ENCODE data around the gene EPN1. TPM values are rescaled to one million over a fixed set of nuclear protein-coding genes. Genes with fewer than 3 reads are reported as not detected.

EPN1 gene
- total RNA-seq, 2 donors from 2014 or later, result 148 to 149 TPM

DNA sequence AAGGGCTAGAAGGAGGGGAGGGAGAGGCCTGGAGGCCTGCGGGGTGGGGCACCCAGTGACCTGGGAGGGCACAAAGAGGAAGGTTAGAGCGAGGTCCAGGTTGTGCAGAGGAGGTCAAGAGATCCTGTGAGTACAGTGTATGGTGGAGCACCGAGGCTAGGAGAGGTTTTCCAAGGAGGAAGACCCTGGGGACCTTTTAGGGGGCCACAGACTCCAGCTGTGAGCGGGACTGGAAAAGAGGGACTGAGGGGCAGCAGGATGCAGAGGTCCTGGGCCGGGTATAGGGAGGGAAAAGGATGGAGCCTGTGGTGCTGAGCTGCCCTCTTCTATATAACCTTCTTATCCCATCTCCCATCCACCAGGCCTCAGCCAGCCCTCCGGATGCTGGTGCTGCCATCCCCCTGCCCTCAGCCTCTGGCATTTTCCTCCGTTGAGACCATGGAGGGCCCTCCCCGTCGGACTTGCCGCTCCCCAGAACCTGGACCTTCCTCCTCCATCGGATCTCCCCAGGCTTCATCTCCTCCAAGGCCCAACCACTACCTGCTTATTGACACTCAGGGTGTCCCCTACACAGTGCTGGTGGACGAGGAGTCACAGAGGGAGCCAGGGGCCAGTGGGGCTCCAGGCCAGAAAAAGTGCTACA is 30.7 kb upstream of the EPN1 start:
- Mint-ChIP-seq H3K4me1 (peaks cover 19% of the 10 kb centered on the region), H3K4me3 (peak overlapping the region; percentile 90), H3K27ac (peak overlapping the region; percentile 82), H3K36me3 (ENCODE audit: low read depth) (peaks cover 18% of the 10 kb centered on the region), H3K9me3 (no peaks in the 10 kb centered on the region), H3K27me3 (ENCODE audit: insufficient read depth) (no peaks in the 10 kb centered on the region)
- Histone ChIP-seq H3K4me3 (ENCODE audit: low read length) (peak overlapping the region; percentile 92), H3K27me3 (ENCODE audit: control insufficient read depth, insufficient read depth, low read length, poor library complexity, severe bottlenecking) (no peaks in the 10 kb centered on the region), H3K27ac (ENCODE audit: low read depth, low read length) (no peak overlapping the region), H3K4me1 (ENCODE audit: control insufficient read depth, insufficient read depth, low read length) (peaks cover 13% of the 10 kb centered on the region), H3K9ac (ENCODE audit: extremely low read depth, low read length, poor library complexity, severe bottlenecking) (peak overlapping the region; percentile 63), H3K36me3 (ENCODE audit: control insufficient read depth, insufficient read depth, low read length) (peaks cover 10% of the 10 kb centered on the region), H3K9me3 (ENCODE audit: control insufficient read depth, low read length) (no peaks in the 10 kb centered on the region)
- TF ChIP-seq, protein P1, sequence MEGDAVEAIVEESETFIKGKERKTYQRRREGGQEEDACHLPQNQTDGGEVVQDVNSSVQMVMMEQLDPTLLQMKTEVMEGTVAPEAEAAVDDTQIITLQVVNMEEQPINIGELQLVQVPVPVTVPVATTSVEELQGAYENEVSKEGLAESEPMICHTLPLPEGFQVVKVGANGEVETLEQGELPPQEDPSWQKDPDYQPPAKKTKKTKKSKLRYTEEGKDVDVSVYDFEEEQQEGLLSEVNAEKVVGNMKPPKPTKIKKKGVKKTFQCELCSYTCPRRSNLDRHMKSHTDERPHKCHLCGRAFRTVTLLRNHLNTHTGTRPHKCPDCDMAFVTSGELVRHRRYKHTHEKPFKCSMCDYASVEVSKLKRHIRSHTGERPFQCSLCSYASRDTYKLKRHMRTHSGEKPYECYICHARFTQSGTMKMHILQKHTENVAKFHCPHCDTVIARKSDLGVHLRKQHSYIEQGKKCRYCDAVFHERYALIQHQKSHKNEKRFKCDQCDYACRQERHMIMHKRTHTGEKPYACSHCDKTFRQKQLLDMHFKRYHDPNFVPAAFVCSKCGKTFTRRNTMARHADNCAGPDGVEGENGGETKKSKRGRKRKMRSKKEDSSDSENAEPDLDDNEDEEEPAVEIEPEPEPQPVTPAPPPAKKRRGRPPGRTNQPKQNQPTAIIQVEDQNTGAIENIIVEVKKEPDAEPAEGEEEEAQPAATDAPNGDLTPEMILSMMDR (conservative IDR thresholded peaks at IDR 0.05), result no peak
- no peak for DNase-seq
- WGBS, 2 experiments (ENCODE audit: insufficient coverage in 1 of 2, insufficient read length in 1 of 2), result 58 to 61% methylated on average over 6 to 11 of the region's 12 CpGs

DNA sequence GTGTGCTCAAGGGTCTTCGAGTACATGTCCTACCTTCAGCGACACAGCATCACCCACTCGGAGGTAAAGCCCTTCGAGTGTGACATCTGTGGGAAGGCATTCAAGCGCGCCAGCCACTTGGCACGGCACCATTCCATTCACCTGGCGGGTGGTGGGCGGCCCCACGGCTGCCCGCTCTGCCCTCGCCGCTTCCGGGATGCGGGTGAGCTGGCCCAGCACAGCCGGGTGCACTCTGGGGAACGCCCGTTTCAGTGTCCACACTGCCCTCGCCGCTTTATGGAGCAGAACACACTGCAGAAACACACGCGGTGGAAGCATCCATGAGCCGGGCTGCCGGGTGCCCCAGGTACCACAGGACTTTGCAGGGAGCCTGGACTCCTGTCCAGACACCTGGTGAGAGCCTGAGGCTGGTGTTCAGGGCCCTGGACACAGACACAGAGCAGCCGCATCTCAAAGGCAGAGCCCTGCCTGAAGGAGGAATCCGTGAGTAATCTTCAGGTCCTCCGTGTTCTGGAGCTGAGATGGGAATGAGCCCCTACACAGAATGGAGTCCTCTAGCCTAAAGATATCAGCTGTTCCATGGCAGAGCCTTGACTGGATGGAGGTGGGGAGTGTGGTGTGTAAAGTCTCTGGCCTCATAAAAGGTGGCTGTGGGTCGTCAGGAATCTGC is 30.0 kb upstream of the EPN1 start:
- no peak overlapping the region for H3K27ac ChIP-seq (ENCODE audit: low read depth, low read length)
- WGBS, 2 experiments (ENCODE audit: insufficient coverage in 1 of 2, insufficient read length in 1 of 2), result 96% methylated on average over 25 to 28 of the region's 28 CpGs
- no peak overlapping the region for H3K9ac ChIP-seq (ENCODE audit: extremely low read depth, low read length, poor library complexity, severe bottlenecking)
- no peak for DNase-seq
- no peaks in the 10 kb centered on the region for H3K9me3 Mint-ChIP-seq
- H3K9me3 ChIP-seq (ENCODE audit: control insufficient read depth, low read length), result no peaks in the 10 kb centered on the region
- no peaks in the 10 kb centered on the region for H3K27me3 ChIP-seq (ENCODE audit: control insufficient read depth, insufficient read depth, low read length, poor library complexity, severe bottlenecking)
- peaks cover 18% of the 10 kb centered on the region for H3K36me3 Mint-ChIP-seq (ENCODE audit: low read depth)
- peak overlapping the region; percentile 92 for H3K4me3 ChIP-seq (ENCODE audit: low read length)
- TF ChIP-seq, protein P1 (conservative IDR thresholded peaks at IDR 0.05), result no peak
- no peaks in the 10 kb centered on the region for H3K27me3 Mint-ChIP-seq (ENCODE audit: insufficient read depth)
- peak overlapping the region; percentile 90 for H3K4me3 Mint-ChIP-seq
- H3K27ac Mint-ChIP-seq, result no peak overlapping the region
- peaks cover 10% of the 10 kb centered on the region for H3K36me3 ChIP-seq (ENCODE audit: control insufficient read depth, insufficient read depth, low read length)
- peaks cover 19% of the 10 kb centered on the region for H3K4me1 Mint-ChIP-seq
- peaks cover 13% of the 10 kb centered on the region for H3K4me1 ChIP-seq (ENCODE audit: control insufficient read depth, insufficient read depth, low read length)

DNA sequence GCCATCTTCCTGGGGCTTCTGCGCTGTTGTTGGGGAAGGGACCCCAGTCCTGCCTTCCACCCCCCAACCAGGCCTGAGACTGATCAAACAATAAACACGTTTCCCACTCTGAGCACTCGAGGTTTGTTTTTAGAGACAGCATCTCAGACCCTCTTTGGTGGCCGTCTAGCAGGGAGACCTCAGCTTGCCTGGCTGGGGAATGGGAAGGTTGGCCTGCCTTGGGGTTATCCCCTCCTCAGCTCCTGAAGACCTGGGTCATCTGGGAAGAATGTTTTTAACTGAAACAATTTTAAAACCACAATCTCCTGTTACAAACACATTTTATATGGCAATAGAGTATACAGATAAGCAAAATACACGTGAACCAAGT is 29.5 kb upstream of the EPN1 start:
- Histone ChIP-seq H3K4me1 (ENCODE audit: control insufficient read depth, insufficient read depth, low read length) (peaks cover 13% of the 10 kb centered on the region), H3K36me3 (ENCODE audit: control insufficient read depth, insufficient read depth, low read length) (peaks cover 14% of the 10 kb centered on the region), H3K4me3 (ENCODE audit: low read length) (peak overlapping the region; percentile 92), H3K27me3 (ENCODE audit: control insufficient read depth, insufficient read depth, low read length, poor library complexity, severe bottlenecking) (no peaks in the 10 kb centered on the region), H3K27ac (ENCODE audit: low read depth, low read length) (no peak overlapping the region), H3K9ac (ENCODE audit: extremely low read depth, low read length, poor library complexity, severe bottlenecking) (no peak overlapping the region), H3K9me3 (ENCODE audit: control insufficient read depth, low read length) (no peaks in the 10 kb centered on the region)
- Mint-ChIP-seq H3K9me3 (no peaks in the 10 kb centered on the region), H3K4me3 (peak overlapping the region; percentile 90), H3K27me3 (ENCODE audit: insufficient read depth) (no peaks in the 10 kb centered on the region), H3K27ac (no peak overlapping the region), H3K36me3 (ENCODE audit: low read depth) (peaks cover 18% of the 10 kb centered on the region), H3K4me1 (peaks cover 17% of the 10 kb centered on the region)
- no peak for DNase-seq
- 82 to 84% methylated on average over 3 to 5 of the region's 5 CpGs for WGBS, 2 experiments (ENCODE audit: insufficient coverage in 1 of 2, insufficient read length in 1 of 2)
- TF ChIP-seq, protein P1 (conservative IDR thresholded peaks at IDR 0.05), result no peak
